Stimulated activated naive CD8-positive, alpha-beta T cell treated with anti-CD3 and anti-CD28 coated beads, Interleukin-15, Interleukin-2, amounts not matched to agents 100 ng/mL and 50 ng/mL, for 24 hours (primary cell): ENCODE data around the gene PGC.
A peak's percentile ranks its signal among the peaks of the same experiment; 100 is the strongest.

ENCODE experiments used
- H3K27ac Mint-ChIP-seq: one replicate; pipeline ENCODE4 v1.8.0; 2021; ENCODE audit warnings: mild to moderate bottlenecking, mixed read lengths
- H3K27me3 Mint-ChIP-seq: one replicate; pipeline ENCODE4 v1.8.0; 2021; ENCODE audit warnings: mixed read lengths
- H3K36me3 Mint-ChIP-seq: one replicate; pipeline ENCODE4 v1.8.0; 2021; ENCODE audit warnings: low read depth, mixed read lengths
- H3K4me1 Mint-ChIP-seq: one replicate; pipeline ENCODE4 v1.8.0; 2021; ENCODE audit warnings: low read depth, mixed read lengths
- H3K4me3 Mint-ChIP-seq: one replicate; pipeline ENCODE4 v1.8.0; 2021; ENCODE audit warnings: mild to moderate bottlenecking, mixed read lengths
- H3K9me3 Mint-ChIP-seq: one replicate; pipeline ENCODE4 v1.8.0; 2021; ENCODE audit warnings: mixed read lengths

PGC gene

DNA sequence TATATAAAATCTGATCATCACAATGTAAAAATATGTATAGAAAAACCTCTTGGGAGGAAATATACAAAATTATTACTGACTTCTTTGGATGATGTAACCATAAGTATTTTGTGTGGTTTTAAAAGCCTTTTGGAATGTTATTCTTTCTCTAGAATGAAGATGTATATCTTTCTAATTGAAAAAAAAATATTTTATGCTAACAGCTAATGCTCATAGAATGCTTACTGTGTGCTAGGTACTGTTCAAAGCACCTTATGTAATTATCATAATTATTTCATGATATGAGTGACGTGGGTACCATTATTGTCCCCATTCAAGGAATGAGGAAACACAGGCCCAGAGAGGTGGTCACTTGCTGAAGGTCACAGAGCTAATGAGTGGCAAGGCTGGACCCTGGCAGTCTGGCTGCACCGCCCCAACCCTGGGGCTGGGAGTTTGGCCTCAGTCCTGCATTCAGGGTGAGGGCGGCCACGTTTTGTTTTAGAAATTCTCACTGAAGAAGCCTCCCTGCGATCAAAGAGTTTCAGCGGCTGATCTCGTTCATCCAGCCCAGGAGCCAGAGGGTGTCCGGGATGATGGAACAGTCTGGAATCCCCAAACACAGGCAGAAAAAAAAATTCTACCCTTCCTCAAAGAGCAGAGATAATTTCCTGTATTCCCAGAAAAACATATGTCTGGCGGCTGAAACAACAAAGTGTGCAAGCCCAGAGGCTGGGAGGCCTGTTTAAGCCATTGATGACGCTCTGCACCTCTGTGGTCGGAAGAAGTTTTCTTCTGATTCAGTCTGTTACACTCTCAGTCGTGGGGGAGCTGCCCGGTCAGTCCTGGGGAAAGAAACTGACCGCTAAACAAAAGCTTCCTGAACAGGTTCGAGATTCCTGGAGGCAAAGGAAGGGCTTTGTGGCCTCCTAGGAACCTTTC lies 49.1 kb downstream of the PGC start:
- peak overlapping the region; percentile 8 for H3K27ac Mint-ChIP-seq
- H3K27me3 Mint-ChIP-seq, result no peaks in the 10 kb centered on the region
- no peak overlapping the region for H3K4me3 Mint-ChIP-seq
- H3K36me3 Mint-ChIP-seq, result no peaks in the 10 kb centered on the region
- peaks cover 6% of the 10 kb centered on the region for H3K4me1 Mint-ChIP-seq
- no peaks in the 10 kb centered on the region for H3K9me3 Mint-ChIP-seq

DNA sequence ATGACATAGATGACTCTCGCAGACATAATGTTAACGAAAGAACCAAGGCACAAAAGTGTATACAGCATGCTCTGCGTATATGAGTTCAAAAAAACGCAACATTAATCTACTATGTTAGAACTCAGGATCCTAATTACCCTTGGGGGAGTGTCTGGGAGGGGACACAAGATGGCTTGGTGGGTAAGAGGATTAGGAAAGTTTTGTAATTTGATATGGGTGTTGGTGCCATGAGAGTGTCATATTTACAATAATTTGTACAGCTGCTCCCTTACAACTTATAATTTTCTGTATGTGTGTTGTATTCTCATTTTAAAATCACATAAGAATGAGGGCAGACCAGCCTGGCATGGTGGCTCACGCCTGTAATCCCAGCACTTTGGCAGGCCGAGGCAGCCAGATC lies 50.4 kb downstream of the PGC start:
- Mint-ChIP-seq H3K27me3 (no peaks in the 10 kb centered on the region), H3K27ac (no peak overlapping the region), H3K4me3 (no peak overlapping the region), H3K4me1 (peaks cover 6% of the 10 kb centered on the region), H3K36me3 (no peaks in the 10 kb centered on the region), H3K9me3 (no peaks in the 10 kb centered on the region)

DNA sequence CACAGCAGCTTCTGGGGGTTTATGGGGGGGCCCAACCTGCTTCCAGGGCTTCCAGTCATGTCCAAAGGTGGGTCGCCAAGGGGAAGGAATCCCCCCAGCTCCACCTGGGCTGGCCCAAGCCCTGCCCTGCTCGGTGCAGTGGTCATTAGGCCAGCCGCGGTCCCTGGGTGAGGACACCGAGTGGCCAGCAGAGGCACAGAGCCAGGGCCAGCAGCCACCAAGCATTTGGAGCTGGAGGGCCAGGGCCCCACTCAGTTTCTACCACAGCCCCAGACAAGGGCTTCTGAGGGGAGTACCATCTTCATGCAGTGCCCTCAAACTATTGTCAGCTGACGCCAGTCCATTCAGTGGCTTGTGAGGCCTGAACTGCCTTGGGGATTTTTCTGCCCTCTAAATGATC lies 51.4 kb downstream of the PGC start:
- Mint-ChIP-seq H3K27ac (no peak overlapping the region), H3K36me3 (no peaks in the 10 kb centered on the region), H3K4me1 (no peaks in the 10 kb centered on the region), H3K9me3 (no peaks in the 10 kb centered on the region), H3K4me3 (no peak overlapping the region), H3K27me3 (no peaks in the 10 kb centered on the region)

DNA sequence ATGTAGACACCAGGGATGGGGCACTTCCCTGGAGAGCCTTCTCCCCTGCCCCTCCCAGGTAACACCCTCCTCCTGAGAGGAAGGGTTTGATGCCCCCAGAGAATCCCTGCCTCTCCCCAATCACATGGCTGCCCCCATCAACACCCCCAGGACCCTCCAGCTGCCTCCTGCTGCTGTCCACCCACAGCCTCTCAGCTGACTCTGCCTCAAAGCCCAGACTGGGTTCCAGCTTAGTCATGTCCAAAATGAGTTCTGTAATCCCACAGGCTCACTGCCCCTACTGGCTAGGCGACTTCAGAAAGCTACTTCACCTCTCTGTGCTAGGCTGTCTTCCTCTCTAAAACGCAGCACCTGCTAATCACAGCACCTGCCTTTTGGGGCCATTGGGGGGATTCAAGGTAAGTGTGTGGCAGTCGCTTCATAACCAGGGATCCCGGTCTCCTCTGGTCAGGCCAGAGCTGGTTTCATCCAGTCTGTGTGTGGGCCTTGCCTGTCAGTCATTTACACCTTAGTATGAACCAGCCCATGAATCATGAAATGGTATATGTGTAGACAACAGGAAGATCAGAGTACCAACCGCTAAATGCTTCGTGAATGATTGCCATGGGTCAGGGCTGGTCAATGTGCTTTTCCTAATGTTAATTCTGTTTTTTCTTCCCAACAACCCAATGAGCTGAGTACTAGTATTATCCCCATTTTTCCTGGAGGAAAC lies 52.2 kb downstream of the PGC start:
- Mint-ChIP-seq H3K27ac (no peak overlapping the region), H3K27me3 (no peaks in the 10 kb centered on the region), H3K4me1 (no peaks in the 10 kb centered on the region), H3K36me3 (no peaks in the 10 kb centered on the region), H3K4me3 (no peak overlapping the region), H3K9me3 (no peaks in the 10 kb centered on the region)

DNA sequence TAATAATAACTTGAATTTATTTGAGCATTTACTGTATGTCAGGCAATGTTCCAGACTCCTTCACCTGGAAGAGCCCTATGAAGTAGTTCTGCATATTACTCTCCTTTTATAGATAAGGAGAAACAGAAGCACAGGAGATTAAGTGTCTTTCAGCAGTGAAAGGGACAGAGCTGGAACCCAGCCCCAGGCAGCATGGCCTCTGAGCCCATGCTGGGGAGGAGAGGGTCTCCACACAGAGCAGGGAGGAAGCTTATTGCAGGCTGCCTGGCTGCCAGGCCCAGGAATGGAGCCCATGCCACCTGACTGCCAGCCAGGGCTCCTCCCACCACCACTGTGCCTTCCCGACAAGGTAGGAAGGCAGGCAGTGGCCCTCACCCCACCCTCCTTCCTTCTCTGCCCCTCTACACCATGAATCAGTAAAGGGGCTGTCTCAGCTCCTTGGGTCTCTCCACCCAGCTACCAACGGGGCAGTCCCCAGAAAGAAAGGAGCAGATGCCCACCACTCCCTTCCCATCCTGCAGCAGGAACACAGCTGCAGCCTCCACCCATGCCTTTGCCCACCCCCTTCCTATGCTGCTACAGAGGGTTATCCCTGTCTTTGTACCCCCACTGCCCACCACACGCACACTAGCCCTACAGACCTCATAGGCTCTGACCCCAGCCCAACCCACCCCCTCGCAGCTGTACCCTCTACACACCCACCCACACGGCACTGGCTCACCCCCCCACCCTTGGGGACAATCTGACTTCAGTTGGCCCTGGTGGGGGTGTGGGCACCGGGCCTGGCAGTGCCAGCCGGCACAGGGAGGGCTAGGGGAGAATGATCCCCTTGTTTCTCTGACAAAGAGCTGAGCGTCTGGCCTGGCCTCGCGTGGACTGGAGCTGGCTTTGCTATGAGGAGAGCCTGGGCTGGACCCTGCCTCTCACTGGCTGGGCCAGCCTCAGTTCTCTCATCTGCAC lies 53.6 kb downstream of the PGC start:
- no peaks in the 10 kb centered on the region for H3K4me1 Mint-ChIP-seq
- no peak overlapping the region for H3K27ac Mint-ChIP-seq
- no peaks in the 10 kb centered on the region for H3K9me3 Mint-ChIP-seq
- no peaks in the 10 kb centered on the region for H3K27me3 Mint-ChIP-seq
- H3K4me3 Mint-ChIP-seq, result no peak overlapping the region
- no peaks in the 10 kb centered on the region for H3K36me3 Mint-ChIP-seq

DNA sequence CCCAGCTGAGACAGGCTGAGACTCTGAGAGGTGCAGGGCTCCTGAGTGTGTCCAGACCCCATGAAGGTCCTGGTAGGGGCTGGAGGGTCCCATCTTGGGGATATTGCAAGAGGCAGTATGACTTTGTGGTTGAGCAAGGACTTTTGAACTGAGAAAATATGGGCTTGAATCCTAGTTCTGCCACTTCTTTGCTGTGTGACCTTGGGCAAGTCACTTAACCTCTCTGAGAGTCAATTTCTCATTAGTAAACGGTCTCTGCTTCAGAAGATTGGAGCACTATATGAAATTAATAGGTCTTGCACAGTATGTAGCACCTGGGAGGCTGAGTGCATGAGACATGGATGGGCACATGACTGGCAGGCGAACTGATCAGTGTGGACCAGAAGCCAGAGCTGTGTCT lies 54.5 kb downstream of the PGC start:
- Mint-ChIP-seq H3K4me3 (no peak overlapping the region), H3K9me3 (no peaks in the 10 kb centered on the region), H3K36me3 (no peaks in the 10 kb centered on the region), H3K4me1 (no peaks in the 10 kb centered on the region), H3K27ac (no peak overlapping the region), H3K27me3 (no peaks in the 10 kb centered on the region)

DNA sequence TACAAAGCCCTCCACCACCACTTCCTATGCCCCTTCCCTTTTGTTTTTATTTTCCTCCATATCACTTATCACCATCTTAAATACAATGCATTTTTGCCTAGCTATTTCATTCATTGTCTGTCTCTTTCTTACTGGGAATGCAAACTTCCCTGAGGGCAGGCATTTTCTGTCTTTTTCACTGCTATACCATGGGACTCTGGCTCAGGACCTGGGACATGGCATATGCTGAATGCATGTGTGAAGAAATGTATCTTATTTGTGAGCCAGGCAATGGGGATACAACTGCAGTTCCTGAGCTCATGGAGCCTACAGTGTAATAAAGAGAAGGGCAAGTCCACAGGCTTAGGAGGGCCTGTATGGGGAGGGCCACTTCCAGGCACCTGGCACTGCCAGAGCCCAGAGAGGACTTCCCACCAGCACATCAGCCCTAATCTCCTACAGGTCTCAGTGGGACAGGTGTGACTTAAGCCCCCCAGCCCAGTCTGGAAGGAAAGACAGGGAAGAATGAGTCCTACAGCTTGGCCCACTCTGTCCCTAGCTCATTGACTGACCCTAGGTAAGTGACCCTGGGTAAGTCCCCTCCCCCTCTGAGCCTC lies 55.0 kb downstream of the PGC start:
- no peak overlapping the region for H3K4me3 Mint-ChIP-seq
- H3K4me1 Mint-ChIP-seq, result no peaks in the 10 kb centered on the region
- H3K36me3 Mint-ChIP-seq, result no peaks in the 10 kb centered on the region
- H3K27ac Mint-ChIP-seq, result no peak overlapping the region
- no peaks in the 10 kb centered on the region for H3K9me3 Mint-ChIP-seq
- no peaks in the 10 kb centered on the region for H3K27me3 Mint-ChIP-seq

DNA sequence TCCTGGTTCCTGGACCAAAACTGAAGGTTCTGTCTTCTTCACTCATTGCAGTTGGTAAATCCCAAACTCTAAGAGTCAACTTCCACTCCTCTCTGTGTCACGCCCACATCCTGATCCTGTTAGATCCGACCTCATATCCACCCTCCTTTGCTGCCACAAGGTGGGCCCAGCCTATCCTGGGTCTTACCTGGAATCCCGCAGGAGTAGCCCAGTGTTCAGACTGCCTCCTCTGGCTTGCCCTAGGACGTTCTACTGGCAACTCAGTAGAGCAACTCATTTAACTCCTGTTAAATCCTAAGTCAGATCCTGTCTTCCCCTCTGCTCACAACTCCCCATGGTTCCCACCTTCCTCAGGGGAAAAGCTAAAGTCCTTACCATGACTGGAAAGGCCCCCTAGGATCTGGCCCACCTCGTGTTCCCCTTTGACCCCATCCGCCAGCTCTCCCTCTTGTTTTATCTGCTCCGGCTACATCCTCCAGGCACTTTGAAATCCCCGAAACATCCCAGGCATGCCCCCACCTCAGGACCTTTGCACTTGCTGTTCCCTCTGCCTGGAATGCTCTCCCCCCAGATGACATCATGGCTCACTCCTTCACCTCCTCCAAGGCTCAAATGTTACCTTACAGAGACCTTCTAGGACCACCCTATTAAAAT lies 55.6 kb downstream of the PGC start:
- H3K27ac Mint-ChIP-seq, result no peak overlapping the region
- H3K27me3 Mint-ChIP-seq, result no peaks in the 10 kb centered on the region
- H3K4me1 Mint-ChIP-seq, result no peaks in the 10 kb centered on the region
- no peaks in the 10 kb centered on the region for H3K36me3 Mint-ChIP-seq
- H3K4me3 Mint-ChIP-seq, result no peak overlapping the region
- H3K9me3 Mint-ChIP-seq, result no peaks in the 10 kb centered on the region

DNA sequence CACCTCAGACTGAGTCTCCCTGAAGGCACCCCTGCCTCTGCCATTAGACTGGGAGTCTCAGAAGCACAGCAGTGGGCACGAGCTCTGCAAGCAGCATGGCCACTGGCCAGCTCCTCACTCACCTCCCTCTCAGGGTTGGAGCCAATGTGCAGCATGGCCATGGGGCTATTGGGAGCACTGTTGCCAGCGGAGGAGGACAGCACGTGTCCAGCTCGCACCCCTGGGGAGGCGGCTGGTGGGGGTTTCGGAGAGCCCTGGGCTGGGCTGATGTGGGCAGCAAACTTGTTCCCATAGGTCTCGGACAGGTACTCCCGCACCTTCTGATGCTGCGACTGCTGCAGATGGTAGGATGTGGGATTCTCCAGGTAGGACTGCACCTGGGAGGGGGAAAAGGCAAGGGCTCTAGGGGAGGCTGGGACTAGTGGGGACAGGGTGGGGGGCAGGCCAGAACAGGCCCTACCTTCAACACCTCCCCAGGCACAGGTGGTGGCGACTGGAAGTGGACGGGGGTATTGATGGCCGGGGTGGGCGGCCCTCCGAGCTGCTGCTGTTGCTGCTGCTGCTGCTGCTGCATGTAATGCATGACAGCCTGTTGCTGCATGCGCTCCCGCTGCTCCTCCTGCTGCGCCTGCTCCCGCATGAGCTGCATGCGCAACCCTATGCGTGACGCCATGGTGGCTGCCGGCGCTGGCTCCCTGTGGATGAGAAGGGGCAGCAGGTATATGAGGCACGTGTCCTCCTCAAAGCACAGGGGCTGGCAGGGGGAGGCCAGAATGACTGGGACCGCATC lies 56.5 kb downstream of the PGC start:
- H3K36me3 Mint-ChIP-seq, result no peaks in the 10 kb centered on the region
- H3K4me1 Mint-ChIP-seq, result no peaks in the 10 kb centered on the region
- H3K27me3 Mint-ChIP-seq, result no peaks in the 10 kb centered on the region
- no peak overlapping the region for H3K27ac Mint-ChIP-seq
- H3K9me3 Mint-ChIP-seq, result no peaks in the 10 kb centered on the region
- H3K4me3 Mint-ChIP-seq, result no peak overlapping the region

DNA sequence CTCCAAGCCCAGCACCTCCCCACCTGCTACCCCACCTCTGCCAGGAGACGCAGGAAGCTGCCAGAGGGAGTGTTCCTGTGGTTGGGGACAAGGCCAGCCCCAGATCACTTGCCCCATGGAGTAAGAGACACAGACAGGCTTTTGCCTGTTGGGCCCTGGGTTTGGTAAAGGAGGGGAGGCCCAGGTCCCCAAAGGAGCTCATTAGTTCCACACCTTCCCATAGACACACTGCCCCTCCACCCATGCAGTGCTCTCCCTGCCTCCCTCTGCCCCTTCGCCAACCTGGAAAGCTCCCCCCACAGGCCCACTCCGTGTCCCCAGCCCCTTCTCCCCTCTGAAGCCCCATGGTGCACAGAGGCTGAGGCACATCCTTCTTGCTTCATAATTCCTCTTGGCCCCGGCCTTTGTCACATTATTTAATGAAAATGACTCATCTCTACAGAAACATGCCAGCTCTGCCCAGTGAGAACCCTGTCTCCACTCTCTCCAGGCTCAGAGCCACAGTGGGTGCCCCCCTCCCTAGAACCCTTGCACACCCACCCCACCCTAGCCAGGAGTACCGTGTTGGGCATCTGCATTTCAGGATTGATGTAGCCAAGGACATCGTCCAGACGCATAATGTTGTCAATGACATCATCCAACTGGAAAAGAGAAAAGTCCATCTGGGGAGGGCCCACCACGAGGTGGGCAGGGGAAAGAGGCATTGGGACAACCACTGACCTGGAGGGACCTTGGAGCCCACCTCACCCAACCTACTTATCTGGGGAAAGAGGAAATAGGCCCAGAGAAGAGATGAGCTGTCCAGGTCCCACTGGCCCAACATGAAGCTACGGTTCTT lies 57.8 kb downstream of the PGC start:
- H3K4me3 Mint-ChIP-seq, result no peak overlapping the region
- H3K36me3 Mint-ChIP-seq, result no peaks in the 10 kb centered on the region
- H3K27ac Mint-ChIP-seq, result no peak overlapping the region
- H3K9me3 Mint-ChIP-seq, result no peaks in the 10 kb centered on the region
- H3K4me1 Mint-ChIP-seq, result no peaks in the 10 kb centered on the region
- H3K27me3 Mint-ChIP-seq, result no peaks in the 10 kb centered on the region

DNA sequence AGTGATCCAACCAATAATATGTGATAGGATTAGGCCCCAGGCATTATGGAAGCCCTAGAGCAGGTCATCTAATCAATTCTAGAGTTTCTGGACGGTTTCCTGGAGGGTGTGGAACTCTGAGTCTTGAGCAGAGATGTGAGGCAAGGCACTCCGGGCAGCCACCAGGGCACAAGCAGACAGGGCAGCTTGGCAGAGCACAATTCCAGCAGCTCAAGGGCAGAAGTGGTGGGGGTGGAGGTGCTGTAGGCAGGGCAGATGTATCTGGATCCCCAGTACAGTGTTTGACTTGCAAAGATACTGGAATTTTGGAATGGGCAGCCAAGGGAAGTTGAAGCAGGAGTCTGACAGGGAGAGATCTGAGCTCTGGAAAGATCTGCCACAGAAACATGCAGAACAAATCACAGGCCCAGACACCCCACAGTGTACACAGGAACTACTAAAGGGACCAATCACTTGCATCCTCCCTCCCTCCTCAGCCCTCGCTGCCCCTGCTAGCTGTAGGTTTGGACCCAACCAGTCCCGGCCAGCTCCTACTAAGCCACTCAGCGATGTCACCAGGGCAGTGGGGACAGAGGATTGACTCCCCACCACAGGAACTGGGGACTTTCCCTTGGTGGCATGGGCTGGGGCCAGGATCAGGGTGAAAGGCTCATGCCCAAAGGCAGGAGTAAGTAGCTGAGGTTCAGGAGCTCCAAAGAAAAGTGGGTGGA lies 58.8 kb downstream of the PGC start:
- Mint-ChIP-seq H3K27ac (no peak overlapping the region), H3K9me3 (no peaks in the 10 kb centered on the region), H3K27me3 (no peaks in the 10 kb centered on the region), H3K4me3 (no peak overlapping the region), H3K4me1 (peaks cover 3% of the 10 kb centered on the region), H3K36me3 (no peaks in the 10 kb centered on the region)

DNA sequence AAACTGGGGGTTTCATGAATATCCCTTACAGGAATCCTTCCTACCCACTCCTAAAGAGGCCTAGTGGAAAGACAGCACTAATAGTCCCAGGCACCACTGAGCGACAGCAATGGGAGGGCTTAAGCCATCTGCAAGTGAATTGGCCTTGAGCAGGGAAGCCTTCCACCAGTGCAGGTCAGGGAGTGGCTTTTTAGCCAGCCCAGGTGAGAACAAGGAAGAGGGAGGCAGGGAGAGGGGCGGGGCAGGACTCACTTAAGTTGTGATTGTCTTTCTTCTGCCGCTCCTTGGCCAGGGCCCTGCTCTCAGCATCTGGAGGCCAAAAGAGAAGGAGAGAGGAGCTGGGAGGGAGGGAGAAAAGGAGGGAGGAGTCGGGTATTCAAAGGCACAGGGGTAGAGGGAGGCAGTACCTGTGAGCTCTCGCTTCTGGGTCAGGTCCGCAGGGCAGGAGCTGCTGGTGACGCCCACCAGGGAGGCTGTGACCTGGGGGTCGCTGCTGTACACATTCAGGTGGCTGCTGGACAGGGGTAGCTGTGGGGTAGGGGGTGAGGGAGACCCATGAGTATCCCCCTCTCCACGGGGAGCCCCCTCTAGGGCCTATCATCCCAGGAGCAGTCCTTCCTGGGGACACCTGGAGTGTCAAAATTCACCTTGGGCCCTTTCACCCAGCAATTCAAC lies 59.6 kb downstream of the PGC start:
- no peaks in the 10 kb centered on the region for H3K9me3 Mint-ChIP-seq

More for the DNA sequence above, 59.6 kb downstream of the PGC start:
- H3K27ac Mint-ChIP-seq, result no peak overlapping the region
- no peak overlapping the region for H3K4me3 Mint-ChIP-seq
- H3K27me3 Mint-ChIP-seq, result no peaks in the 10 kb centered on the region
- peaks cover 8% of the 10 kb centered on the region for H3K4me1 Mint-ChIP-seq
- no peaks in the 10 kb centered on the region for H3K36me3 Mint-ChIP-seq
